HG03521 (cell line): ENCODE measurements around the gene NFE2L3.
"Not testable (repeated sequence)": the region's sequence is repeated elsewhere in the genome, so short reads cannot be mapped to it uniquely, and the experiment has no call there.

Source experiments
- ATAC-seq: cut with Tn5 transposase; IDR thresholded peaks from one replicate; pipeline ENCODE4 v1.9.1; 2021; ENCODE audit warnings: mild to moderate bottlenecking, moderate library complexity; ENCODE audit not compliant: unreplicated experiment

The NFE2L3 gene

GRCh38 chr7:26147030-26147429, 5.0 kb upstream of the NFE2L3 start:
- no peak for ATAC-seq

- ATAC-seq: not testable (repeated sequence)
Observed at GRCh38 chr7:26147646-26148306, 4.2 kb upstream of the NFE2L3 start.

GRCh38 chr7:26148307-26148700, 3.7 kb upstream of the NFE2L3 start:
- ATAC-seq: not testable (repeated sequence)

- ATAC-seq: no peak
Observed at GRCh38 chr7:26149391-26149977, 2.5 kb upstream of the NFE2L3 start.

GRCh38 chr7:26151096-26151495, 902 bp upstream of the NFE2L3 start:
- no peak for ATAC-seq

GRCh38 chr7:26151650-26151952, 397 bp upstream of the NFE2L3 start:
- peak; percentile 2 for ATAC-seq

GRCh38 chr7:26152782-26153240, 813 bp downstream of the NFE2L3 start:
- ATAC-seq: peak; percentile 24

GRCh38 chr7:26153241-26153822, 1.3 kb downstream of the NFE2L3 start:
- no peak for ATAC-seq

GRCh38 chr7:26153823-26154783, 2.1 kb downstream of the NFE2L3 start:
- ATAC-seq: no peak

- no peak for ATAC-seq
Observed at GRCh38 chr7:26155531-26156375, 3.8 kb downstream of the NFE2L3 start.

GRCh38 chr7:26156451-26157420, 4.7 kb downstream of the NFE2L3 start:
- no peak for ATAC-seq

GRCh38 chr7:26157520-26158105, 5.6 kb downstream of the NFE2L3 start:
- ATAC-seq: no peak

GRCh38 chr7:26159243-26159642, 7.2 kb downstream of the NFE2L3 start:
- no peak for ATAC-seq

GRCh38 chr7:26160896-26161295, 8.9 kb downstream of the NFE2L3 start:
- no peak for ATAC-seq

GRCh38 chr7:26162431-26162830, 10.4 kb downstream of the NFE2L3 start:
- no peak for ATAC-seq

- ATAC-seq: not testable (repeated sequence)
Observed at GRCh38 chr7:26163804-26164203, 11.8 kb downstream of the NFE2L3 start.

- ATAC-seq: no peak
Observed at GRCh38 chr7:26165950-26166683, 14.1 kb downstream of the NFE2L3 start.

- ATAC-seq: no peak
Observed at GRCh38 chr7:26166684-26167266, 14.8 kb downstream of the NFE2L3 start.
